Osteocyte (in vitro differentiated cells): Measurements from ENCODE around the gene DGCR6L. TPM values are rescaled to one million over a fixed set of nuclear protein-coding genes. Genes with fewer than 3 reads are reported as not detected.
"Not testable (repeated sequence)": the region's sequence is repeated elsewhere in the genome, so short reads cannot be mapped to it uniquely, and the experiment has no call there.

Experiments used
- DNase-seq: peaks from one replicate; pipeline ENCODE4 v3.0.0; 2021; ENCODE audit warnings: mixed read lengths; ENCODE audit not compliant: unreplicated experiment; ENCODE audit errors: extremely low spot score
- H3K27ac Mint-ChIP-seq: one replicate; pipeline ENCODE4 v1.8.0; 2021; ENCODE audit warnings: mild to moderate bottlenecking, mixed read lengths; ENCODE audit not compliant: unreplicated experiment
- H3K27me3 Mint-ChIP-seq: one replicate; pipeline ENCODE4 v1.8.0; 2021; ENCODE audit warnings: mixed read lengths; ENCODE audit not compliant: unreplicated experiment
- H3K36me3 Mint-ChIP-seq: one replicate; pipeline ENCODE4 v1.8.0; 2021; ENCODE audit warnings: mixed read lengths; ENCODE audit not compliant: unreplicated experiment
- H3K4me1 Mint-ChIP-seq: one replicate; pipeline ENCODE4 v1.8.0; 2021; ENCODE audit warnings: mixed read lengths; ENCODE audit not compliant: unreplicated experiment
- H3K4me3 Mint-ChIP-seq: one replicate; pipeline ENCODE4 v1.8.0; 2021; ENCODE audit warnings: mild to moderate bottlenecking, moderate library complexity, mixed read lengths; ENCODE audit not compliant: unreplicated experiment
- H3K9me3 Mint-ChIP-seq: one replicate; pipeline ENCODE4 v1.8.0; 2021; ENCODE audit warnings: mixed read lengths; ENCODE audit not compliant: unreplicated experiment
- CTCF ChIP-seq: fragments of 200-600 bp; sonication (generic); IDR thresholded peaks from 2 replicates; pipeline ENCODE4 v1.5.0; 2021; ENCODE audit warnings: antibody characterized with exemption, mild to moderate bottlenecking, moderate library complexity
- total RNA-seq: library from RNA; stranded (reverse); gene quantifications from 2 replicates; pipeline ENCODE4 v1.2.1, GENCODE V29; 2021

Gene DGCR6L
- total RNA-seq, 1 donor from 2014 or later = 59.4 TPM

DNA sequence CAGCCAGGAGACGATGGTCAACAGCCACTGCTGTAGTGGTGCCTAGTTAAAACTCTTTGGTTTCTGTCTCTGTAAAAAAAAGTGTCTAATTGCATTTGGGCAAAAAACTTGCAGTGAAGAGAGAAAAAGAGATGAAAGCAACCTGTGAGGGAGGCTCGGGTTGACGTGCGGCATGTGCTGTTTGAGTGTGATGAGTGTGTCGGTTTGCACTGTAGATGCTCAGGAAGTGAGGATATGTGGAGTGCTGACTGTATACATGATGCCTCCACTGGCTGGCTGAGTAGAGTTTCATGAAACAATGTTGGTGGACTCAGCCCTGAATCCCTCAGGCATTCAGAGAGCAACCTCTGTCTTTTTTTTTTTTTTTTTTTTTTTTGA is 4.3 kb upstream of the DGCR6L start:
- Mint-ChIP-seq H3K4me1 (peaks cover 13% of the 10 kb centered on the region), H3K36me3 (no peaks in the 10 kb centered on the region), H3K27me3 (peaks cover 3% of the 10 kb centered on the region), H3K9me3 (no peaks in the 10 kb centered on the region), H3K4me3 (no peak overlapping the region), H3K27ac (no peak overlapping the region)
- TF ChIP-seq CTCF = no peak
- no peak for DNase-seq

DNA sequence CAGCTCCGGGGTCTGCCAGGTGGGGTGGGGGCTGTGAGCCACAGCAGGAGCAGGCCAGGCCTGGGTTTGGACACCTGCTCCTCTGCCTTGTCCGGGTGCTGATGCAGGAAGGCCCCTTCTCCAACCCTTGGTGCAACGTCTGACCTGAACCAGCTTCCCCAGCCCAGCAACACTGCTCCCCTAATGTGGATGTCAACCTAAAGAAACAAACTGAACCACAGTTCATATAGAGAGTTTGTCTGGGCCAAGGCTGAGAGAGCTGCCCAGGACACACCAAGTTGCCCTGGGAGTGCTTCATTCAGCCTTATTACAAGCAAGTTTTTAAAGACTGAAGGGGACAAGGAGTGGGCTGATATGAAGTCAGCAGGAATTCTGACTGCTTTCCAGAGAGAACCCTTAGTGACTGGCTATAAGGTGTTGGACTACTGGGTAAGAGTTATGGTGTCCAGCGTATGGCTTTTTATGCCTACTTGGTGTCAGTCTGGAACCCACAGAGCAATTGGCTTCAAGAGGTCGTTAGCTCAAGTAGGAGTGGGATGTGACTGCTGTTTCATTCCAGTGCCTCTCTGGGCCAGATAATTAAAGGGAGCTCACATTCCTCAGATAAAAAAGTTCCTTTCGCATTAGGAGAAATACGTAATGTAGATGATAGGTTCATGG is 1.8 kb upstream of the DGCR6L start:
- DNase-seq, H3K27ac Mint-ChIP-seq, H3K27me3 Mint-ChIP-seq, H3K36me3 Mint-ChIP-seq, H3K9me3 Mint-ChIP-seq: not testable (repeated sequence)
- Mint-ChIP-seq H3K4me1 (peaks cover 34% of the 10 kb centered on the region), H3K4me3 (peak overlapping the region; percentile 36)

DNA sequence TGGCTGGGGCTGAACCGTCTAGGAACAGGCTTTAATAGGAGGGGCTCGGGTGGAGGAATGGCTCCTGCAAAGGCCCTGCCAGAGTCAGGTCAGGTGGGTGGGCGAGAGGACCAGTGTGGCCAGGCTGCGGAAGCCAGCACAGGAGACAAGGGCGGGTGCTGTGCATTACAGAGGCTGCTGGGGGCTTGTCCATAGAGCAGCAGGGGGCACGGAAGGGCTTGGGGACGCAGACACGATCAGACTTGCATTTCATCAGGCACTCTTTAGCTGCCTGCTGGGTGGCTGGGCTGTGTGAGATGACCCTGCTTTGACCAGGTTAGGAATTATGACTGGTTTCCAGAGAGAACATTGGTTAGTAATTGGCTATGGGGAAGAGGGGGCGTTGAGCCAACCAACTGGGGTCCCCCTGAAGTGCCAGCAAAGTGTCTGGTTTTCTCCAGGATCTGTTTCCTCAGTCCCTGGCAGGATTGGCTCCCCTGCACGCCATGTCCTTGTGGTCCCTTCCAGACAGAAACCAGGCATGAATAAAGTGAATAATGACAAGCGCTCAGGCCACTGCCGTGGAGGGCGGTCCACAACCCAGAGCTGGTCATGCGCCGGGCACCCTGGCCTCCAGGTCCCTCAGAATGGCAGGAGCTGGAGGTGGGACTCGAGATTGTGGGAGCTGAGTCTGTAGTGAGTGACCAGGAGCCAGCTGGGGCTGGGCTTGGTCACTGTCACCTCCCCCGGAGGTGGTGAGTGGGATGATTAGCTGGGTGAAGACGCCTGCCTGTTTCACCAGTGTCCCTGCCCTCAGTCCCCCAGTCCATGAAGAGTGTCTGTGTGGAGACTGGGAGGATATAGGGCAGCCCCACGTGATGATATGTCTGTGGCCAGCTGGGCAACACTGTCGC is 1.0 kb upstream of the DGCR6L start:
- peaks cover 34% of the 10 kb centered on the region for H3K4me1 Mint-ChIP-seq
- H3K27ac Mint-ChIP-seq = peak overlapping the region; percentile 87
- peak overlapping the region; percentile 87 for H3K4me3 Mint-ChIP-seq
- DNase-seq, H3K9me3 Mint-ChIP-seq, H3K27me3 Mint-ChIP-seq, H3K36me3 Mint-ChIP-seq: not testable (repeated sequence)

GRCh38 chr22:20319041-20319744 is 667 bp downstream of the DGCR6L start:
- no peak for TF ChIP-seq CTCF
- H3K27me3 Mint-ChIP-seq = no peaks in the 10 kb centered on the region
- no peaks in the 10 kb centered on the region for H3K9me3 Mint-ChIP-seq
- peak overlapping the region; percentile 87 for H3K4me3 Mint-ChIP-seq
- peak overlapping the region; percentile 70 for H3K27ac Mint-ChIP-seq
- peaks cover 34% of the 10 kb centered on the region for H3K4me1 Mint-ChIP-seq
- peak; percentile 83 for DNase-seq
- no peaks in the 10 kb centered on the region for H3K36me3 Mint-ChIP-seq

- not testable (repeated sequence) for H3K36me3 Mint-ChIP-seq, H3K9me3 Mint-ChIP-seq, H3K27me3 Mint-ChIP-seq, H3K27ac Mint-ChIP-seq
- Mint-ChIP-seq H3K4me3 (peak overlapping the region; percentile 87), H3K4me1 (peaks cover 34% of the 10 kb centered on the region)
- DNase-seq = peak; percentile 23
These were observed 1.7 kb downstream of the DGCR6L start for GRCh38 chr22:20318043-20318688.

DNA sequence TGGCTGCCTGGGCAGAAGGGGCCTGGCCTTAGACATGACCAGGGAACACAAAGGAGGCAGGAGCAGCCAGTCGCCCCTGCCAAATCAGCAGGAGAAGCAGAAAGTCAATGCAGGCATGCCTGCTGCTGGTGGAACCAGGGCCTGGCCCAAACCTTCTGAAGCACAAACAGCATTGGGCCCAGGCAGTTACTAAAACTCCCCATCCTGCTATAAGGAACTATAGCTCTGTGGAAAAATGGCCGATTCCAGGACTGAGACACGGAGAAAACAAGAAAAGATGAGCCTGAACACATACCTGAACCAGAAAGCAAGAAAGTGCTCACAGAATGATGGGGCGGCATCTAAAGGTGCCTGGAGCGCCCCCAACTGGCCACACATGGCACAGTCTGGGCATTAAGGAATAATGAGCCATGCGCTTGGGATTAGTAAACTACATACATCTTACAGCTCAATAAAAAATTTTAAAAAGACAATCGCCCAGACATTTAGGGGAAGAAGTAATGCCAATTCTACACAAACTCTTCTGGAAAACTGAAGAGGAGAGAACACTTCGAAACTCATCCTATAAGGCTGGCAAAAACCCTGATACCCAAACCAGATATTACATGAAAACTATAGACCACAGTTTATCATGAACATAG is 2.3 kb downstream of the DGCR6L start:
- DNase-seq, H3K9me3 Mint-ChIP-seq, H3K27ac Mint-ChIP-seq, H3K36me3 Mint-ChIP-seq, H3K27me3 Mint-ChIP-seq: not testable (repeated sequence)
- TF ChIP-seq CTCF = peak; percentile 63
- peak overlapping the region; percentile 87 for H3K4me3 Mint-ChIP-seq
- H3K4me1 Mint-ChIP-seq = peaks cover 33% of the 10 kb centered on the region
